Fibroblast of lung (primary cell): Measurements from ENCODE around the gene MYBPH. TPM values are rescaled to one million over a fixed set of nuclear protein-coding genes. Genes with fewer than 3 reads are reported as not detected.

ENCODE experiments used
- DNase-seq, 2 donors: peaks; one replicate each; pipeline versions ENCODE4 v3.0.0 to v3.0.0-alpha.2; 2010; ENCODE audit warnings: low read depth in 2 of 2
- H2AFZ ChIP-seq: 2 replicates; pipeline ENCODE4 v1.5.1; 2012; ENCODE audit warnings: low read length, control low read depth, inconsistent platforms
- H3K27ac ChIP-seq: 2 replicates; pipeline ENCODE4 v1.5.1; 2011; ENCODE audit warnings: low read length, control low read depth; ENCODE audit not compliant: insufficient read depth
- H3K27me3 ChIP-seq: 2 replicates; pipeline ENCODE4 v1.5.1; 2011; ENCODE audit warnings: mild to moderate bottlenecking, low read length; ENCODE audit not compliant: control insufficient read depth, insufficient read depth
- H3K36me3 ChIP-seq: 2 replicates; pipeline ENCODE4 v1.5.1; 2011; ENCODE audit warnings: low read length; ENCODE audit not compliant: control insufficient read depth, insufficient read depth
- H3K4me1 ChIP-seq: 2 replicates; pipeline ENCODE4 v1.5.1; 2011; ENCODE audit warnings: low read length; ENCODE audit not compliant: control insufficient read depth, insufficient read depth; ENCODE audit errors: extremely low read depth
- H3K4me2 ChIP-seq: 2 replicates; pipeline ENCODE4 v1.5.1; 2011; ENCODE audit warnings: low read length, control low read depth; ENCODE audit not compliant: insufficient read depth; ENCODE audit errors: extremely low read depth
- H3K4me3 ChIP-seq, 4 experiments: fragments of 200-600 bp in 1 of 4; sonication (generic) in 1 of 4; replicated peaks in 1 of 4; 2 replicates each; pipeline ENCODE4 v1.5.1; 2011 to 2016; ENCODE audit warnings: low read length in 4 of 4, low read depth in 3 of 4, mild to moderate bottlenecking in 3 of 4, control low read depth in 2 of 4, inconsistent platforms in 1 of 4, mixed read lengths in 1 of 4; ENCODE audit not compliant: insufficient read depth in 1 of 4; ENCODE audit errors: control extremely low read depth in 1 of 4
- H3K79me2 ChIP-seq: 2 replicates; pipeline ENCODE4 v1.5.1; 2012; ENCODE audit warnings: mild to moderate bottlenecking, low read length, inconsistent platforms; ENCODE audit not compliant: control insufficient read depth, insufficient read depth
- H3K9ac ChIP-seq: 2 replicates; pipeline ENCODE4 v1.5.1; 2011; ENCODE audit warnings: mild to moderate bottlenecking, low read length, control low read depth; ENCODE audit not compliant: insufficient read depth
- H3K9me3 ChIP-seq: 2 replicates; pipeline ENCODE4 v1.5.1; 2012; ENCODE audit warnings: low read depth, low read length; ENCODE audit not compliant: control insufficient read depth, insufficient read depth
- H4K20me1 ChIP-seq: 2 replicates; pipeline ENCODE4 v1.5.1; 2011; ENCODE audit warnings: low read length; ENCODE audit not compliant: control insufficient read depth, insufficient read depth; ENCODE audit errors: extremely low read depth
- EZH2 ChIP-seq: IDR thresholded peaks from 2 replicates; pipeline ENCODE4 v1.5.1; 2012; ENCODE audit warnings: low read length, control low read depth, mild to moderate bottlenecking; ENCODE audit errors: missing control alignments
- polyA plus RNA-seq, 2 donors: library from polyadenylated mRNA; depleted of rRNA in 1 of 2; stranded (reverse) in 1 of 2; unstranded in 1 of 2; fragments of >200 nt; gene quantifications; 2 replicates each; pipeline ENCODE4 v1.2.1, GENCODE V29; 2011 to 2012; ENCODE audit warnings: missing spikeins in 1 of 2
- total RNA-seq: library from RNA; depleted of rRNA; stranded (reverse); fragments of >200 nt; gene quantifications from 2 replicates; pipeline ENCODE4 v1.2.1, GENCODE V29; 2014
- TF ChIP-seq, protein P1 (sequence below), 2 donors: IDR thresholded peaks in 1 of 2; conservative IDR thresholded peaks in 1 of 2; 1 replicate in 1 of 2; 2 replicates in 1 of 2; pipeline ENCODE4 v1.5.1; 2011 to 2012; ENCODE audit warnings: low read length in 2 of 2, control low read depth in 1 of 2, inconsistent platforms in 1 of 2, low read depth in 1 of 2, mild to moderate bottlenecking in 1 of 2

MYBPH gene
- total and polyA plus RNA-seq, 2 donors (not counting 1 experiment from before 2014, with no cell fraction given) = 0.17 to 5.5 TPM

DNA sequence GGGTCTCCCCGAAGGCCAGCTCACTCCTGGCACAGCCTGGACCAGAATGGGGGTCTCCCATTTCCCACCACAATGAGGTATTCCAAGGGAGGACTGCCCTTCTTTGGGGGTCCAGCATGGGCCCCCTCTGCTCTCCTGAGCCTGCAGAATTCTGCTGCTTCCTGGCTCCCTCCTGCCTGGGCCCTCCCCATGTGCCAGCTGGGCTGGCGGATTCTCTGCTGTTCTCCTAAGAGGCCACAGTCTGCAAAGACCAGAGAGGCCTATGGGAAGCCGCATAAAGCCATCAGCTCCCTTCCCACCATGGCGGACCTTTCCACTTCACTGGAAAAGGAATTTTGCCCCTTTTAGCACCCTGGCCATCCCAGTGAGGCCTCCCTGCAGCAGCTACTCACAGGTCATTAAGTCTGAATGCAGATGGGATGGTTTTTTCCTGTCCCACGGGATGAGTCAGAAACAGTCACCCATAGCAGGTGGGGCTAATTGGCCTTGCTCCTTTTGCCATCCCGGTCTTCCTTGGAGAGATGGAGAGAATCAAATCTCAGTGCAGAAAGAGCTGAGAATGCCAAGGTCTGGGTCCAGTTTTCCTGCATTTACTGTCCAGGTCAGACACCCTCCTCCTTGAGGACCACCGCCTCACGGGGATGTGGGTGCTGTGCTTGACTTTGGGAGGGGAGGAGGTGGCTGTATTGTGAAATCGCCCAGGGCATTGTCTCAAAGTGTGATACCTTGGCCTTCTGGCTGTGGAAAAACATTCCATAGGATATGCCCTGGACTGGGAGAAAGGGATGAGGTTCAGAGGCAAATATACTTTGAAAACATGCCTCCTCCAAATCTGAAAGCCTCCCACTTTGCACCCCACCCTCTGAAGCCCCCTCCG, 23.2 kb downstream of the MYBPH start:
- Histone ChIP-seq H2AFZ (no peak overlapping the region), H3K36me3 (no peaks in the 10 kb centered on the region), H3K4me3 (no peak overlapping the region), H3K79me2 (no peaks in the 10 kb centered on the region), H3K9ac (no peak overlapping the region), H3K4me2 (no peak overlapping the region), H3K4me1 (peaks cover 18% of the 10 kb centered on the region), H4K20me1 (no peaks in the 10 kb centered on the region), H3K27ac (no peak overlapping the region), H3K27me3 (peaks cover 2% of the 10 kb centered on the region), H3K9me3 (no peaks in the 10 kb centered on the region)
- TF ChIP-seq, protein P1, sequence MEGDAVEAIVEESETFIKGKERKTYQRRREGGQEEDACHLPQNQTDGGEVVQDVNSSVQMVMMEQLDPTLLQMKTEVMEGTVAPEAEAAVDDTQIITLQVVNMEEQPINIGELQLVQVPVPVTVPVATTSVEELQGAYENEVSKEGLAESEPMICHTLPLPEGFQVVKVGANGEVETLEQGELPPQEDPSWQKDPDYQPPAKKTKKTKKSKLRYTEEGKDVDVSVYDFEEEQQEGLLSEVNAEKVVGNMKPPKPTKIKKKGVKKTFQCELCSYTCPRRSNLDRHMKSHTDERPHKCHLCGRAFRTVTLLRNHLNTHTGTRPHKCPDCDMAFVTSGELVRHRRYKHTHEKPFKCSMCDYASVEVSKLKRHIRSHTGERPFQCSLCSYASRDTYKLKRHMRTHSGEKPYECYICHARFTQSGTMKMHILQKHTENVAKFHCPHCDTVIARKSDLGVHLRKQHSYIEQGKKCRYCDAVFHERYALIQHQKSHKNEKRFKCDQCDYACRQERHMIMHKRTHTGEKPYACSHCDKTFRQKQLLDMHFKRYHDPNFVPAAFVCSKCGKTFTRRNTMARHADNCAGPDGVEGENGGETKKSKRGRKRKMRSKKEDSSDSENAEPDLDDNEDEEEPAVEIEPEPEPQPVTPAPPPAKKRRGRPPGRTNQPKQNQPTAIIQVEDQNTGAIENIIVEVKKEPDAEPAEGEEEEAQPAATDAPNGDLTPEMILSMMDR (conservative IDR thresholded peaks at IDR 0.05 in 1 of 2, IDR thresholded peaks at IDR 0.05 in 1 of 2; ENCODE audit: low read depth in 1 of 2, low read length in 2 of 2) = no peak
- no peak for TF ChIP-seq EZH2
- DNase-seq = peak in 1 of 2 donors; percentile 92

DNA sequence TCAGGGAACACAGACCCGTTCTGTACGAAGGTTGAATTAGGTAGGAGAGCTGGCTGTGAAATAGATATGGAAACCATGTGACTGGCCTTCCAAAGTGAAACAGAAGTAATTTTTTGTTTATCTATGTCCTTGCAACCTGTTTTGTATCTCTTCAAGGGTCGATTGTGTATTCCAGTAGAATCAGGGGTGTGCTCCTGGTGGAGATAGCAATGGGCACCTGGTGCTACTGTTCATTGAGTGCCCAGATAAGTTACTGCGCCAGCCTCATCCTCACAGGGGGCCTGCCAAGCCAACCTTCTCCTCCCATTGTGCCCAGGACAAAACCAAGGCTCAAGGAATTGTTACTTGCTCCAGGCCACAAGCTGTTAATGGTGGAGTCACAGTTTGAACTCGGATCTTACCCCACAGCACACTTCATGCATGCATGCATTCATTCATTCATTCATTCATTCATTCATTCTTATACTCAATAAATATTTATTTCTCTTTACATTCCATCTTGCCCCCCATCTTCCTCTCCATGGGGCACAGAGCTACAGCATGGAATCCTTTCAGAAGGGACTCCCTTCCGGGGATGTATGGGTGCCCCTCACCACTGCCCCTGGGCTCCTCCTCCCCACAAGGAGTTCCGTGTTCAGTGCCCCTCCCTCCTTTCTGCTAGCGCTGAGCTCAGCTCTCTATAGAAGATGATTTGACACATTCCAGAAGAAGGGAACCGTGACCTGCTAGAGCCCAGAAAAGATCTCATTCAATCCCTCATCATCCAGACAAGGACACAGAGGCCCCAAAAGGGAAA, 24.1 kb downstream of the MYBPH start:
- Histone ChIP-seq H2AFZ (no peak overlapping the region), H3K79me2 (no peaks in the 10 kb centered on the region), H3K27me3 (no peaks in the 10 kb centered on the region), H3K9ac (no peak overlapping the region), H4K20me1 (no peaks in the 10 kb centered on the region), H3K4me1 (peaks cover 18% of the 10 kb centered on the region), H3K27ac (no peak overlapping the region), H3K9me3 (no peaks in the 10 kb centered on the region), H3K4me2 (no peak overlapping the region), H3K4me3 (no peak overlapping the region), H3K36me3 (no peaks in the 10 kb centered on the region)
- no peak for DNase-seq
- TF ChIP-seq, protein P1 (conservative IDR thresholded peaks at IDR 0.05 in 1 of 2, IDR thresholded peaks at IDR 0.05 in 1 of 2; ENCODE audit: low read depth in 1 of 2, low read length in 2 of 2) = no peak
- no peak for TF ChIP-seq EZH2
